HG03558 (cell line): ENCODE data around the gene ADAMTS17.
"Not testable (repeated sequence)": the region's sequence is repeated elsewhere in the genome, so short reads cannot be mapped to it uniquely, and the experiment has no call there.

ENCODE experiments used
- ATAC-seq: cut with Tn5 transposase; IDR thresholded peaks from one replicate; pipeline ENCODE4 v1.9.1; 2021; ENCODE audit warnings: moderate number of reproducible peaks; ENCODE audit not compliant: unreplicated experiment; ENCODE audit errors: extremely low read depth

The ADAMTS17 gene

GRCh38 chr15:100066521-100067280 is 275.1 kb downstream of the ADAMTS17 start:
- ATAC-seq: not testable (repeated sequence)

- ATAC-seq: no peak
Measured at GRCh38 chr15:100061944-100062343, 279.8 kb downstream of the ADAMTS17 start.

- ATAC-seq: no peak
Measured at GRCh38 chr15:100060276-100060926, 281.4 kb downstream of the ADAMTS17 start.

GRCh38 chr15:100059521-100059920 is 282.3 kb downstream of the ADAMTS17 start:
- no peak for ATAC-seq

GRCh38 chr15:100059094-100059493 is 282.7 kb downstream of the ADAMTS17 start:
- no peak for ATAC-seq

- no peak for ATAC-seq
Measured at GRCh38 chr15:100058458-100058857, 283.3 kb downstream of the ADAMTS17 start.

GRCh38 chr15:100057281-100057680 is 284.5 kb downstream of the ADAMTS17 start:
- no peak for ATAC-seq

- no peak for ATAC-seq
Measured at GRCh38 chr15:100056411-100057072, 285.2 kb downstream of the ADAMTS17 start.

GRCh38 chr15:100055821-100056220 is 286.0 kb downstream of the ADAMTS17 start:
- no peak for ATAC-seq

GRCh38 chr15:100054539-100054938 is 287.2 kb downstream of the ADAMTS17 start:
- no peak for ATAC-seq

- ATAC-seq: no peak
Measured at GRCh38 chr15:100053474-100054121, 288.2 kb downstream of the ADAMTS17 start.

GRCh38 chr15:100052716-100053473 is 288.9 kb downstream of the ADAMTS17 start:
- no peak for ATAC-seq

GRCh38 chr15:100050877-100051786 is 290.6 kb downstream of the ADAMTS17 start:
- no peak for ATAC-seq

- ATAC-seq: no peak
Measured at GRCh38 chr15:100049936-100050876, 291.6 kb downstream of the ADAMTS17 start.

GRCh38 chr15:100049483-100049882 is 292.3 kb downstream of the ADAMTS17 start:
- ATAC-seq: no peak

- ATAC-seq: no peak
Measured at GRCh38 chr15:100048736-100049135, 293.0 kb downstream of the ADAMTS17 start.

GRCh38 chr15:100043692-100044091 is 298.1 kb downstream of the ADAMTS17 start:
- no peak for ATAC-seq

GRCh38 chr15:100043068-100043641 is 298.6 kb downstream of the ADAMTS17 start:
- no peak for ATAC-seq
